GM20431 (cell line): ENCODE measurements around the gene LST1.

Experiments used
- in situ Hi-C: fragments of 300-500 bp; cut with MseI, MboI; formaldehyde crosslinking; loops from one replicate; pipeline ENCODE4 v1.15.0; 2020; ENCODE audit warnings: low sequenced_read_pairs; ENCODE audit not compliant: unreplicated experiment

Gene LST1

DNA sequence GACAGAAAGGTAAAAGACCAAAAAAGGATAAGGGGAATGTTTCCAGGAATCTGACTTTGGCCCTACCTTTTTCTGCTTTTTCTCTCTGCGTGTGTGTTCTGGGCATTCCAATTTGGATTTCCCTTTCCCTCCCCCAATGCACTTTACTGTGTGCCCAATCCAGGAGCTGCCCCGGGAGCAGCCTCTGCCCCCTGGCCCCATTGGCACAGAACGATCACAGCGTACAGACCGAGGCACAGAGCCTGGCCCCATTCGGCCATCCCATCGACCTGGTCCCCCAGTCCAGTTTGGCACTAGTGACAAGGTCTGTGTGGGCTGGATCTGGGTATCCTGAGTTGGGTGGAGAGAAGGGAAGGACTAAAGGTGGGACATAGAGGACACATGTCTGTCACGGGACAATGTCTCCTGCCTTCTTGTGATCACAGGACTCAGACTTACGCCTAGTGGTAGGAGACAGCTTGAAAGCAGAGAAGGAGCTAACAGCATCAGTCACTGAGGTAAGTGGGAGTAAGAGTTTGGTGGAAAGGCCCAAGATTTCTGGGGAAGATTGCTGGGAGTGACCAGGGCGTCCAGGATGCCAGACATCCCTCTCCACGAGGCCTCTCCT, 49.0 kb downstream of the LST1 start:
- in situ Hi-C loops = no loop called here

DNA sequence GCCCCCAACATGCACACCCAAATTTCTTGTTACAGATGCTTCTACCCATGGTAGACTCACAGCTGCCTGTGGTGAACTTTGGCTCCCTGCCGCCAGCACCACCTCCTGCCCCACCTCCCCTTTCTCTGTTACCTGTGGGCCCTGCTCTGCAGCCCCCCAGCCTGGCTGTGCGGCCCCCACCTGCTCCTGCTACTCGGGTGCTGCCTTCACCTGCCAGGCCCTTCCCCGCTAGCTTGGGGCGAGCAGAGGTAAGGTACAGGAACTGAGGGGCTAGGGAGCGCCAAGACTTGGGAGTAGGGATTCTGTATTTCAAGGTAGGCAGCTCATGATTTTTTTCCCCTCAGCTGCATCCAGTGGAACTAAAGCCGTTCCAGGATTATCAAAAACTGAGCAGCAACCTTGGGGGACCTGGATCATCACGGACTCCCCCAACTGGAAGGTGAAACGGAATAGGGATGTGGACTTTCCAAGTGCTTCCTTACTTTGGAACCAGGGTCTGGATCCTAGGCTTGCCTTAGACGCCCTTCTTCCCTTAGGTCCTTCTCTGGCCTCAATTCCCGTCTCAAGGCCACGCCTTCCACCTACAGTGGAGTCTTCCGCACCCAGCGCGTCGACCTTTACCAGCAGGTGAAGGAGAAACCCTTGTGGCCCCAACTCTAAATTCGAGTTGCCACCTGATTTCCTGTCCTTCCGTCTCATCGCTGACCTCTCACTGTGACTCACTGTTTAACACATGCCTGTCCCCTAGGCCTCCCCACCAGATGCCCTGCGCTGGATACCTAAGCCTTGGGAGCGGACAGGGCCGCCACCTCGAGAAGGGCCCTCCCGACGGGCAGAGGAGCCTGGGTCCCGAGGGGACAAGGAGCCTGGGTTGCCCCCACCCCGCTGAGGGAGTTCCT, 50.9 kb downstream of the LST1 start:
- in situ Hi-C loops = no loop called here
